GM21825 (cell line): Measurements from ENCODE around the gene SLC16A12.
"Not testable (repeated sequence)": the region's sequence is repeated elsewhere in the genome, so short reads cannot be mapped to it uniquely, and the experiment has no call there.

ENCODE experiments used
- ATAC-seq: cut with Tn5 transposase; IDR thresholded peaks from one replicate; pipeline ENCODE4 v1.9.1; 2021; ENCODE audit warnings: mild to moderate bottlenecking, moderate library complexity; ENCODE audit not compliant: unreplicated experiment

SLC16A12 gene

GRCh38 chr10:89548673-89549072 lies 13.3 kb upstream of the SLC16A12 start:
- ATAC-seq: no peak

- no peak for ATAC-seq
These were observed 12.6 kb upstream of the SLC16A12 start for GRCh38 chr10:89547853-89548513.

DNA sequence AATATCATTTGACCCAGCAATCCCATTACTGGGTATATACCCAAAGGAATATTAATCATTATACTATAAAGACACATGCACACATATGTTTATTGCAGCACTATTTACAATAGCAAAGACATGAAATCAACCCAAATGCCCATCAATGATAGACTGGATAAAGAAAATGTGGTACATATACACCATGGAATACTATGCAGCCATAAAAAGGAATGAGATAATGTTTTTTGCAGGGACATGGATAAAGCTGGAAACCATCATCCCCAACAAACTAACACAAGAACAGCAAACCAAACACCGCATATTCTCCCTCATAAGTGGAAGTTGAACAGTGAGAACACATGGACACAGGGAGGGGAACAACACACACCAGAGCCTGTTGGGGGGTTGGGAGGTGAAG lies 11.3 kb upstream of the SLC16A12 start:
- ATAC-seq: not testable (repeated sequence)

DNA sequence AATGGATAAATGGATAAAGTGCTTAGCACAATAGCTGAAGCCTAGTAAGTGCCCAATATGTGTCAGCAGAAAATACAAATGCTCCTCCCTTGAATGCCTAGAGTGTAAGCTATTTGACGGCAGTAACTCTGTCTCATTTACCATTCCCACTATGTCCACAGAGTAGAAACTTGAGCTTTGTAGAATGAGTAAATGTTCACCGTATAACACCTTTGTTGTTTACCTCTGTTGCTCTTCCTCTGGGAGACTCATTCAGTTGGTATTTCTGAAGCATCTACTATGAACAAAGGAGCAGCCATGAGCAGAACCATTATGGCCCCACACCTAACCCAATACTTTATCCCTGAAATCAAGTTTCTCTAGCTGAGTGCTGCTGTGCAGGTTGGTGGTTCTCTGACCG lies 8.4 kb upstream of the SLC16A12 start:
- ATAC-seq: no peak

GRCh38 chr10:89540420-89540949 lies 5.1 kb upstream of the SLC16A12 start:
- no peak for ATAC-seq

DNA sequence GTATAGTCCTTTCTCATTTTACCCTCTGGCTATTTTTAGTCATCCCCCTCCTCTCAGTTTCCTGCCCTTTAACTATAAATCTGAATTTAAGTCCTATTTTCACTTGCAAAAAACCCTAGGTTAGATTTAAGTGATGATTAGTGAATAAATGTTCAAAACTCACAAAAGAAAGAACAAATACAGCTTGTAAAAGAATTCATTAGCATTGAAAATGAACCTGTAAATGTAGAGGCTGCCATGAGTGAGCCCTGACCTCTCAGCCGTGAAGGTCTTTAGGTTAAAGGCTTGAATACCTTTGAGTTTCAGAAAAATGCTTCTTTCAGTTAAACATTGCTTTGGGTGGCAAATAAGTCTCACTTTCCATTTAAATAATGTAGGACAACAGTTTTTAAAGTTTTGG lies 2.0 kb upstream of the SLC16A12 start:
- ATAC-seq: no peak

GRCh38 chr10:89536013-89536354 lies 590 bp upstream of the SLC16A12 start:
- ATAC-seq: no peak

- no peak for ATAC-seq
These were observed 598 bp downstream of the SLC16A12 start for GRCh38 chr10:89534826-89535166.

GRCh38 chr10:89532476-89532875 lies 2.9 kb downstream of the SLC16A12 start:
- ATAC-seq: no peak

GRCh38 chr10:89531359-89531758 lies 4.0 kb downstream of the SLC16A12 start:
- no peak for ATAC-seq

- not testable (repeated sequence) for ATAC-seq
These were observed 5.7 kb downstream of the SLC16A12 start for GRCh38 chr10:89529711-89530110.

- no peak for ATAC-seq
These were observed 9.0 kb downstream of the SLC16A12 start for GRCh38 chr10:89526358-89526757.

DNA sequence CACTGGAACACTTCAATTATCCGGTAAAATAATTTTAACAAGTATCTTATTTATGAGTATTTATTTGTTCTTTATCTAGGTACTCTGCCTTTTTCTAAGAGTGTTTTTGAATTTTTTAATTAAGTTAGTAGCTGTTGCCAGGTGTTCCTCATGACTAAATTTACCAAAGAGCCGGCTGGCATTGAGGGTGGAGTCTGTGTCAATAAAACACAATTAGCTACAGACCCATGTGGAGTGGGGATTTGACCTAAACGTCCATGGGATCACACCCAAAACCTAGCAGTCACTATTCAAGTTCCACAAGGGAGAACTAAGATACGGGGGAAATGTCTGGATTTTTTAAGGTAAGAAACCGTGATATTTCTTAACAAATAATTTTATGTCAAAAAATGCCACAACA lies 9.8 kb downstream of the SLC16A12 start:
- no peak for ATAC-seq

GRCh38 chr10:89524279-89524678 lies 11.1 kb downstream of the SLC16A12 start:
- no peak for ATAC-seq

DNA sequence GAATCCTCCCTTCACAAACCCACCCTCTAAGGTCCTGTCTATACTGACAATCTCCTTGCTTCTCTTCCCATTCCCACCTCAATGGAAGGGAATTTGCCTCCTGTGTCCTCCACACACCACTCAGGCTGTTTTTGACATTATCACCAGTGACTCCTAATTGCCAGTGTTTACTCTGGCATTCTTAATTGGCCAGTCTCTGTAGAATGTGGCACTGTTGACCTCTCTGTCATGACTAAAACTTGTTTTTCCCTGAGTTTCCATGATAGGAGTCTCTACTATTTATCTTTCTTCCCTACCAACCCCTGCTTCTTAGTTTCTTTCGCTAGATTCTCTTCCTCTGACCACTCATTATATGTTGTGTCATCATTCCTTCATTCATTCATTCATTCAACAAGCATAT lies 12.1 kb downstream of the SLC16A12 start:
- ATAC-seq: no peak

GRCh38 chr10:89522463-89522862 lies 12.9 kb downstream of the SLC16A12 start:
- no peak for ATAC-seq

DNA sequence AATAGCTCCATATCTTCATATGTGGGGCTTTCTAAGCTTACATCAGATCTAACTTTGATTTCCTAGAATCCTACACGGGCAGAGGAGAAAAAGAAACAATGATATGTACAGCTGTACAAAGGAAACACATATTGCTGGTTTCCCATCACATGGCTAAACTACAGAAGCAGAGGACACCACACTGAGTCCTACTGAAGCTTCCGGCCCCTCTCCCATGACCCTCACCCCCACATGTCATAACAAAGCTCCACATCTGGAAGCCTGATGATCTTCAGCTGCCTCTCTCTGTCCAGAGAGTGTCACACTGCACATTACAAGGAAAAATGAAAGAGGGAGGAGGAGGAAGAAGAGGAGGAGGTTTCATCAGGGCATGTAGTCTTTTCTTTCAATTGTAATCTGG lies 14.0 kb downstream of the SLC16A12 start:
- no peak for ATAC-seq

DNA sequence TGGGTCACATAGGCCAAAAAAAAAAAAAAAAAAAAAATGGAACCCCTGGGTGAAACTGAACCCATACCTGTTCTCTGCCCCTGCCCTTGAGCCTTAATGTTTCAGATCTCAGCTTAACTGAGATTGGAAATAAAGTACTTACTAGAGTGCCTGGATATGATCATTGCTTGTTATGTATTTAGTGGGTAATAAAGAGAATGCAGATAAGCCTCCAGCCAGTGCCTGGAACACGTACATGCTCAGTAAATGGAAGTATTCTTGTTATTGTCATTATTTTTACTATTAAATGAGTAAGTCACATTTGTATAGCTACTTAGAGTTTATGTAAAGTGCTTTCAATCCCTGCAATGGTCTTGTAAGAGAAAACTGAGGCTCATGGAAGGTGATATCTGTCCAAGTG lies 14.7 kb downstream of the SLC16A12 start:
- ATAC-seq: no peak

GRCh38 chr10:89518876-89519842 lies 16.2 kb downstream of the SLC16A12 start:
- ATAC-seq: no peak

GRCh38 chr10:89518108-89518507 lies 17.3 kb downstream of the SLC16A12 start:
- ATAC-seq: no peak

GRCh38 chr10:89516149-89516832 lies 19.1 kb downstream of the SLC16A12 start:
- no peak for ATAC-seq
